SU-DHL-6 (cell line): ENCODE results near the gene IGSF21.

ENCODE experiments used
- H2AFZ ChIP-seq: fragments of 200-600 bp; sonication (generic); 2 replicates; pipeline ENCODE4 v1.6.1; 2014; ENCODE audit warnings: low read depth, mild to moderate bottlenecking, moderate library complexity, mixed read lengths, antibody characterized with exemption, low read length; ENCODE audit not compliant: severe bottlenecking
- H3F3A ChIP-seq: fragments of 200-600 bp; shearing (Covaris generic); 2 replicates; pipeline ENCODE4 v1.6.0; 2016; ENCODE audit warnings: antibody characterized with exemption, mild to moderate bottlenecking; ENCODE audit not compliant: insufficient read depth
- H3K27ac ChIP-seq: fragments of 200-600 bp; sonication (generic); 2 replicates; pipeline ENCODE4 v1.5.1; 2016; ENCODE audit warnings: low read depth, mild to moderate bottlenecking, low read length, moderate library complexity, mixed read lengths
- H3K27me3 ChIP-seq: fragments of 200-600 bp; sonication (generic), shearing (Covaris generic); 2 replicates; pipeline ENCODE4 v1.6.0; 2014; ENCODE audit warnings: mild to moderate bottlenecking, low read length
- H3K36me3 ChIP-seq: fragments of 200-600 bp; sonication (generic); 2 replicates; pipeline ENCODE4 v1.6.1; 2014; ENCODE audit warnings: mild to moderate bottlenecking, low read length, mixed read lengths
- H3K4me2 ChIP-seq: fragments of 300-600, 200-600 bp; shearing (Covaris generic), sonication (generic); 2 replicates; pipeline ENCODE4 v1.6.0; 2014; ENCODE audit warnings: low read length, low read depth, mild to moderate bottlenecking; ENCODE audit not compliant: poor library complexity, severe bottlenecking
- H3K4me3 ChIP-seq: fragments of 200-600 bp; sonication (generic); 2 replicates; pipeline ENCODE4 v1.5.1; 2014; ENCODE audit warnings: antibody characterized with exemption, low read length, mild to moderate bottlenecking, mixed read lengths; ENCODE audit not compliant: insufficient read depth, poor library complexity, severe bottlenecking
- H3K79me2 ChIP-seq: fragments of 200-600 bp; sonication (generic); 2 replicates; pipeline ENCODE4 v1.6.1; 2014; ENCODE audit warnings: mild to moderate bottlenecking, low read length, moderate library complexity; ENCODE audit not compliant: insufficient read depth
- H3K9ac ChIP-seq: fragments of 200-600 bp; sonication (generic); 2 replicates; pipeline ENCODE4 v1.7.0; 2014; ENCODE audit warnings: mild to moderate bottlenecking, low read length
- H3K9me2 ChIP-seq: fragments of 200-600 bp; sonication (generic); replicated peaks from 2 replicates; pipeline ENCODE4 v1.6.1; 2014; ENCODE audit warnings: low read length; ENCODE audit not compliant: insufficient read depth
- H3K9me3 ChIP-seq: fragments of 200-600 bp; sonication (generic); 2 replicates; pipeline ENCODE4 v1.6.1; 2014; ENCODE audit warnings: low read length, mixed read lengths; ENCODE audit not compliant: insufficient read depth
- H4K20me1 ChIP-seq: fragments of 200-600 bp; sonication (generic); 2 replicates; pipeline ENCODE4 v1.6.1; 2014; ENCODE audit warnings: low read depth, mild to moderate bottlenecking, antibody characterized with exemption, low read length, moderate library complexity, mixed read lengths
- EZH2phosphoT487 ChIP-seq: fragments of 200-600 bp; sonication (generic), shearing (Covaris generic); conservative IDR thresholded peaks from 2 replicates; pipeline ENCODE4 v1.6.1; 2018; ENCODE audit warnings: mild to moderate bottlenecking, antibody characterized with exemption, low read length, moderate library complexity, mixed read lengths
- TF ChIP-seq, protein P1 (sequence below): fragments of 200-600 bp; sonication (generic); IDR thresholded peaks from one replicate; pipeline ENCODE4 v1.5.1; 2017; ENCODE audit warnings: antibody characterized with exemption, mild to moderate bottlenecking, low read length, moderate library complexity; ENCODE audit not compliant: insufficient read depth, poor library complexity, severe bottlenecking

IGSF21 gene

DNA sequence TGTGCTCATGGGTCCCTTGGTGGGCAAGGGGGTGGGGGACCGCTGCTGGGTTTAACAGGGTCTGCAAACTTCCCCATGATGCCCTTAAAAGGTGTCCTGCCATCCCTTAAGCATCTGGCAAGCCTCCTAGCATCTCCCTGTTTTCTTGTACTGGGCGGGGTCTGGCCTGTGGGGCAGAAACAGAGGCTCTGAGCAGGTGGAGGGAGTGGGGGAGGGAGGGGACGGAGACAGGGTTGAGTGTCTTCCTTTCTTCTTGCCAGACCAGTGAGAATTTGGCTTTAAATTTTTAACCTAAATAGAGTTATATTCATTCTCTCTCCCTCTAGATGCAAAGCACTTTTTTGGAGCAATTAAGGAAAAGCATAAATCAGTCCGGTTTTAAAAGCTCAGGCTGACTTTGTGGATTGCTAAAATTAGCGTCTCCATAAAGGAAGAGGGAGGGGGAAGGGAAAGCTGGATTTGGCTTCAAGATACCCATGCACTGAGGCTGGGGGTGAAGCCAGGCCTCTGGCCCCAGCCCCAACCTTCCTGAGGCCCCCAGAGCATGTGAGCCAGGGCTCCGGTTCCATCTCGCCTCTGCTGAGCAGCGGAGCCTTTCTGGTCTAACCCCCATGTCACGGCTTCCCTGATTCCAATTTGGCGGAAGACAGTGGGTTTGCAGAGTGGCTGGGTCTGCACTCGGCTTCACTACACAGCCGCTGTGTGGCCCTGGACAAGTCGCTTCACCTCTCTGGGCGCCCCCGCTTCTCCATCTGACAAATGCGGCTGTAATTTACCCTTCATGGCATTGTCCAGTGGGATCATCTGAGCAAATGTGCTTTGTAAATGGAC lies 25.3 kb downstream of the IGSF21 start:
- H4K20me1 ChIP-seq, result no peaks in the 10 kb centered on the region
- H3K36me3 ChIP-seq, result no peaks in the 10 kb centered on the region
- H3K27ac ChIP-seq, result no peak overlapping the region
- no peaks in the 10 kb centered on the region for H3K79me2 ChIP-seq
- H3F3A ChIP-seq, result no peaks in the 10 kb centered on the region
- TF ChIP-seq EZH2phosphoT487, result no peak
- TF ChIP-seq, protein P1, sequence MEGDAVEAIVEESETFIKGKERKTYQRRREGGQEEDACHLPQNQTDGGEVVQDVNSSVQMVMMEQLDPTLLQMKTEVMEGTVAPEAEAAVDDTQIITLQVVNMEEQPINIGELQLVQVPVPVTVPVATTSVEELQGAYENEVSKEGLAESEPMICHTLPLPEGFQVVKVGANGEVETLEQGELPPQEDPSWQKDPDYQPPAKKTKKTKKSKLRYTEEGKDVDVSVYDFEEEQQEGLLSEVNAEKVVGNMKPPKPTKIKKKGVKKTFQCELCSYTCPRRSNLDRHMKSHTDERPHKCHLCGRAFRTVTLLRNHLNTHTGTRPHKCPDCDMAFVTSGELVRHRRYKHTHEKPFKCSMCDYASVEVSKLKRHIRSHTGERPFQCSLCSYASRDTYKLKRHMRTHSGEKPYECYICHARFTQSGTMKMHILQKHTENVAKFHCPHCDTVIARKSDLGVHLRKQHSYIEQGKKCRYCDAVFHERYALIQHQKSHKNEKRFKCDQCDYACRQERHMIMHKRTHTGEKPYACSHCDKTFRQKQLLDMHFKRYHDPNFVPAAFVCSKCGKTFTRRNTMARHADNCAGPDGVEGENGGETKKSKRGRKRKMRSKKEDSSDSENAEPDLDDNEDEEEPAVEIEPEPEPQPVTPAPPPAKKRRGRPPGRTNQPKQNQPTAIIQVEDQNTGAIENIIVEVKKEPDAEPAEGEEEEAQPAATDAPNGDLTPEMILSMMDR, result no peak
- no peak overlapping the region for H3K9ac ChIP-seq
- H3K27me3 ChIP-seq, result no peaks in the 10 kb centered on the region
- no peaks in the 10 kb centered on the region for H3K9me2 ChIP-seq
- no peaks in the 10 kb centered on the region for H3K9me3 ChIP-seq
- no peak overlapping the region for H2AFZ ChIP-seq
- no peak overlapping the region for H3K4me2 ChIP-seq
- no peak overlapping the region for H3K4me3 ChIP-seq

DNA sequence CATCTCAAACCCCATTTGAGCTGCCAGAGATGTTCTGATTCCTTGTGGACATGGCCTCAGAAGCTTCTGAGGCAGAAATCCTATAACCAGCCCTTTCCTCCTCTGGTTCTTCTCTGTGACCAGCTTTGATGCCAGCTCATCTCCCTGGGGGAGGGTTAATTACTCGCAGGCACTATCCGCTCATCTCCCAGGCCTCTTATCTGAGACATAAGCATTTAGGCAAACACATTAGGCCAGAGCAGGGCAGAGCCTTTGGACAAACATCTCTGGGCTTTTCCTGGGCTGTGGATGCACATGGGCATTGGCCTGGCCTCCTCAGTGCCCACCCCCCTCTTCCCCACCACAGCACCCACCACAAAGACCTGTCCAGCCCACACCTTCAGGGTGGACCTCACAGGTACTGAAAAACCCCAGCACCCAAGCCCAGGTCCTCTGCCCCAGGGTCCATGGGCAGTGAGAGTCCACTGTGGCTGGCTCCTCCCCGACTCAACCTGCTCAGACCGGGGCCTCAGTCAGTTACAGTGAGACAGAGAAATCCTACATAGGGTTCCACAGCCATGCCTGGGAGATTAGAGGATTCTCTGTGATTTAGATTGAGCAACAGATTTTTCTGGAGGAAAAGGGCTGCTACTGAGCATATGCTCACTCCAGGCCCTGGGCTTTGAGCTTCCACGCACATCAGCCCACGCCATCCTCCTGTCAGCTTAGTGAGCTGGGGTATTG lies 26.9 kb downstream of the IGSF21 start:
- no peaks in the 10 kb centered on the region for H3K36me3 ChIP-seq
- no peaks in the 10 kb centered on the region for H4K20me1 ChIP-seq
- H3K27ac ChIP-seq, result no peak overlapping the region
- no peaks in the 10 kb centered on the region for H3K27me3 ChIP-seq
- H3K4me3 ChIP-seq, result no peak overlapping the region
- no peaks in the 10 kb centered on the region for H3K9me3 ChIP-seq
- no peaks in the 10 kb centered on the region for H3F3A ChIP-seq
- H3K4me2 ChIP-seq, result no peak overlapping the region
- H2AFZ ChIP-seq, result no peak overlapping the region
- no peak overlapping the region for H3K9ac ChIP-seq
- H3K79me2 ChIP-seq, result no peaks in the 10 kb centered on the region
- no peak for TF ChIP-seq EZH2phosphoT487
- TF ChIP-seq, protein P1, result no peak
- H3K9me2 ChIP-seq, result no peaks in the 10 kb centered on the region

DNA sequence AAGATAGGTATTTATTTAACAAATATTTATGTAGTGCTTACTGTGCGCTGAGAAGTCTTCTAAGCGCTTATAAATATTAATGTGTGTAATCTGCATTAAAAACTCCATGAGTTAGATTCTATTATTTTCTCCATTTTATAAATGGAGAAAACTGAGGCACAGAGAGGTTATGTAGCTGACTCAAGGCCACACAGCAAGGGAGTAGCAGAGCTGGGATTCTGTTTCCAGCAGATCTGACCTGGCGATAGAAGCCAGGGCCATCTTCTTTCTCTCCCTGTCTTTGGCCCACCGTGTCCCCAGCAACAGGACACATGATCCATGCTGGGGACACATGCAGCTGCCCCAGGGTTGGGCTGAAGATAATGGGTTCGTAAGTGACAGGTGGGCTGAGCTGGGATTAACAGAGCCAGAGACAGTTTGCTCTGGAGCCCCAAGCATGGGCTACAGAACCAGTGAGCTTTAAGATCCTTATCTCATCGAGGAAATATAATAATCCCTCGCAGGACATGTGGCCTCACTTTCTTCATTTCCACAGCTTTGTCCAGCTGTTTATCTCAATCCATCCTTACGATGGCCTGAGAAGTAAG lies 30.3 kb downstream of the IGSF21 start:
- TF ChIP-seq, protein P1, result no peak
- TF ChIP-seq EZH2phosphoT487, result no peak
- H3K9me3 ChIP-seq, result no peaks in the 10 kb centered on the region
- no peak overlapping the region for H2AFZ ChIP-seq
- no peaks in the 10 kb centered on the region for H3K9me2 ChIP-seq
- no peak overlapping the region for H3K4me3 ChIP-seq
- H3K36me3 ChIP-seq, result no peaks in the 10 kb centered on the region
- no peak overlapping the region for H3K27ac ChIP-seq
- H3K9ac ChIP-seq, result no peak overlapping the region
- no peaks in the 10 kb centered on the region for H3K27me3 ChIP-seq
- H3F3A ChIP-seq, result no peaks in the 10 kb centered on the region
- H3K79me2 ChIP-seq, result no peaks in the 10 kb centered on the region
- H3K4me2 ChIP-seq, result no peak overlapping the region
- no peaks in the 10 kb centered on the region for H4K20me1 ChIP-seq
